NCI-H187 treated with DMSO at 0.1 percent for 48 hours (cell line): ENCODE results near the gene NHS.

Source experiments
- DNase-seq: peaks from one replicate; lab custom pipeline; 2025; lab: John Stamatoyannopoulos, UW

NHS gene

DNA sequence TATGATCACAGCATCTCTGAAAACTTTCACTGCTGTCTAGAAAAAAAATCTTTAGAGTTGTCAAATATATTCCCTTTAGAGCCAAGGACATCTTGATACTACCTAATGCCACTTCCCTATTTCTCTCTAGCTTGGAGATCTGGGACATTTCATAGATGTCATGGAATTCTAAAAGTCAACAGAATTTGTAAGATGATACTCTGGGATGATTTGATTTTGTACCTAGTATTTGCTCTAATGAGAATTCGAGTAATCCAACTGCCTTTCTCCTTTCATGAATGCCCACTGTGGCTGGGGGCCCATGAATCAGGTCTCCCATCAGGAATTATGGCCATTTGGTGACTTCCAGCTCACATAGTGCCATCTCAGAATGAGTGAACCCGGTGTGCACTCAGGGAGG is 73.2 kb downstream of the NHS start:
- no peak for DNase-seq

- DNase-seq, result no peak
Measured at GRCh38 chrX:17449866-17450265, 74.9 kb downstream of the NHS start.

DNA sequence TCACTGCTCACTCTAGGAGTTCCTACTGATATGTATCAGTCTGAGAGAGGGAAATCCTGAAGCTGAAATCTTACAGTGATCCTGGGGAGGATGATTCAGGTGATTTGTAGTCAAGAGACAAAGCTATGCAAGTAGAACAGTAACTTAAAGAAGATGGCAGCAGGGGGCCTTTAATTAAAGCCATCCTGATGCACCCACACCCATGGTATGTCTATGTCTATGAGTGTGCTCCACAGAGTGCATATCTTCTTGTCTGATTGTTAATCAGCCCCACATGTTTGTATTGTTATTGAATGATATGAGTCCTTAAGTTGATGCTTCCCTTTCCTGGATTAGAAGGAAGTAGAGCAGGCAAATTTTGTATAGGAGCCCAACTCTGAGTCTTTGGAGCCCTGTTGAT is 78.8 kb downstream of the NHS start:
- no peak for DNase-seq

DNA sequence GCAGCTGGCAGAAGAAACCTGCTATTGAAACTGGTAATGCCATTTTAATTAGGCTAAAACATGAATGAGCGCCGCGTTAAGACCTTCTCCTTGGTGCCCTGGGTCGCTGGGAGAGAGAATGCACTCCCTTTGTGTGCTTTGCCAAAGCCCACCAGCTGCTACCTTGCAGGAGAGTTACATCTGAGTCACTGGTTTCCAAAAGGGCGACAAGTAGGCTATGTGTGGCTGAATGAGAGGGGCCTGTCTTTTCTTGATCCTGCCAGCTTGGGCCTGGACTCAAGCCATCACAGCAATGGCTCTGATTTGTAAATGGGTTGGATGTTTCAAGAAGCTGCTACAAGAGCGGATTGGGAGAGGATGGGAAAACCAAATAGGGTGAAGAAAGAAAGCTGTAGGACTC is 81.5 kb downstream of the NHS start:
- no peak for DNase-seq

- no peak for DNase-seq
Measured at GRCh38 chrX:17459008-17459611, 84.1 kb downstream of the NHS start.

DNA sequence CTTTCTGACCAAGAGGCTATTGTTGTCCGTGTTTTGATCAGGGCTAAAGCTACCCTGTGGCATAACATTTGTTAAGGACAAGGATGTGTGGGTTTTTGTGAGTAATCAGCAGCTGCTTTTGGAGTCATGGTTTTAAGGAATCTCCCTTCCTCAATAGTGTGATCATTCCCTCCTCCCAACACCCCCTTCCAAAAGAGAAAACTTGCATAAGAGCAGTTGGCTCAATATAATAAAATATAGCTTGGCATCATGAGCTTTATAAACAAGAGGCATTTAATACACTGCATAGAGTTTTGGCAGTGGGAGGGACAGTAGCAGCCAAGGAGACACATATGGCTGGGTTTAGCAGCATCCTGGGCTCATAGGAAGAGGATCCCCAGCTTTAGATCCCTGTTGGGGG is 84.7 kb downstream of the NHS start:
- no peak for DNase-seq

- DNase-seq, result no peak
Measured at GRCh38 chrX:17462881-17463280, 87.9 kb downstream of the NHS start.

- no peak for DNase-seq
Measured at GRCh38 chrX:17464194-17464593, 89.2 kb downstream of the NHS start.

DNA sequence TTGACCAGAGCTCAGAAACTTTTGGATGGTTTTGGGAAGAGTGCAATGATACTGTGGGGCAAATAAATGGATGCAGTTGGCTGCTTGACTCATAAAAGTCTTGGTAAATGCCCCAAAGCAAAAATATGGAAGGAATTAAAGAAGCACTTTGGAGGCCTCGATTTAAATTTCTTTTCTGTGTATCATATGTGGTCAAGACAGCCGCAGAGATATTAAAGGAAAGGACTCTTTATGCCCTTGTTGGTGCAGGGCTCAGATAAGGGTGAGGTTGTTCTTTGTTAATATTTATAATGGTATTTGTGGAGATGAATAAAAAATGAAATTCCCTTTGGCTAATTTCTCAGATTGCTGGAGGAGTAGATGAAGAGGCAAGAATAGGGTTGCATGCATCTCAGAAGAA is 90.2 kb downstream of the NHS start:
- DNase-seq, result no peak

DNA sequence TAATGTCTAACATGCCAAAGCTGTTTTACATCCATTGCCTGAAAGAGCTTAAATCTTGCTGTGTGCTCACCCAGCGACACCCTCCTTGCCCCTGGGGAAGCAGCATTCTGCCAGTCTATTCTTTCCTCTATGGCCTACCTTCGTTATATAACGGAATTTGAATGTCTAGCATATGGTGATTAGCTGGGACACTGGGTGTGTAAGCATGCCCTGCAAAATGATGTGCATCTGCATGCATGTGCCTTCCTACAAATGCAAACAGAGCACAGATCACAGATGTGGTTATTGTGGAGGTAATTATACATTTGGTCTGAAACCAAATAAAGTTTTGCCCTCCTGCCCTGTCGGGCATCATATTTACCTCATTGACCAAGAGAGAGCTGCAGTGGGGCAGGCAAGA is 90.8 kb downstream of the NHS start:
- DNase-seq, result no peak

- no peak for DNase-seq
Measured at GRCh38 chrX:17470136-17470535, 95.1 kb downstream of the NHS start.

- DNase-seq, result no peak
Measured at GRCh38 chrX:17471121-17471520, 96.1 kb downstream of the NHS start.

- DNase-seq, result no peak
Measured at GRCh38 chrX:17471861-17472260, 96.9 kb downstream of the NHS start.

DNA sequence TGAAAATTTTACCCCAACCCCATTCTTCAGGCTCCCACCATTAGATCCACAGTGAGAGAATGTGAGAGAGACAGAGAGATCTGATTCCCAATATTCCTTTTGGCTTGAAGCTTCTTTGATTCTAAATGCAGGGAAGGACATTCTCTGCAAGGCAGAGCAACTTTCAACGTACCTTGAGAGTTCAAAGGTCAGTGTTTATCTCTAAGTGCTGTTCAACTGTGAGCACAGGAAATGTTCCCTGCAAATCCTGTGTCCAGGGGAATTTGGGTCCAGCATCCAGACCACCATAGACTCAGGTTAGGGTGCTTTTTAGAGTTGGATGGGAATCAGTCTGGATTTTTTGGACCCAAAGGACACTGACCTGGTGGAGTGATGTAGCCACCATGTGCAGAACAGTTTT is 97.4 kb downstream of the NHS start:
- no peak for DNase-seq

DNA sequence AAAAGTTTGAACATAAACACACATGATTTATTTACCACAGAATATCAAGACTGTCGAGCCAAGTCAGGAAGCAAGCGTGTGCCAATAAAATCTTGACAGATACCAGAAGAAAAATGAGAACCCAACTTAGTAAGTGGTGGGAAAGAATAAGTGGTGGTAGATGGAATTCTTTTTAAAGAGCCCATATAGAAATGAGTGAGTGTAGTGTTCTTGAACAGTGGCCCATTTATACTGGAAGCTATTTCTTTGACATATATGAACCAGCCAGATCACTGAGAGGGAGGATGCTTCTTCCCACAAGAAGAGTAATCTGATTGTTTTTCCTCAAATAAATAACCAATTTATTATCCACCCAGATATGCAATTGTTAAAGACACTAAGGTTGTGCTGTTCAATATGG is 98.0 kb downstream of the NHS start:
- DNase-seq, result no peak

GRCh38 chrX:17474892-17475291 is 99.9 kb downstream of the NHS start:
- DNase-seq, result no peak

- DNase-seq, result no peak
Measured at GRCh38 chrX:17475449-17476217, 100.6 kb downstream of the NHS start.

DNA sequence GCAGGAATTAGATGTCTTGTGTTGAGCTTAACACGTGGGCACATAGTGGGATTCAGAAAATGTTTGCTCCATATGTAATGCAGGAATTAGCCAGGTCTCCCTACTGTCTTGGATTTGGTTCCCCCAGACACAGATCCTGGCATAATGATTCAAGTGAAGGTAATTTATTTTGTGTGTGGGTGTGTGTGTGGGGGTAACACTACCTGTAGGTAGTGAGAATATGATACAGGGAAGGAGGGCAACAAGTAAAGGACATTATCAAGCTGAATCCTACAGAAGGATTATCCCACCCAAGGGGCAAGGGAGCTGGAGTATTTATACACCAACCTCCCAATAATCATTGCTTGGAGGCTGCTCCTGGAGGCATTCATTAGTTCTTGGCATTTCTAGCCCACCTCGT is 101.4 kb downstream of the NHS start:
- DNase-seq, result no peak

DNA sequence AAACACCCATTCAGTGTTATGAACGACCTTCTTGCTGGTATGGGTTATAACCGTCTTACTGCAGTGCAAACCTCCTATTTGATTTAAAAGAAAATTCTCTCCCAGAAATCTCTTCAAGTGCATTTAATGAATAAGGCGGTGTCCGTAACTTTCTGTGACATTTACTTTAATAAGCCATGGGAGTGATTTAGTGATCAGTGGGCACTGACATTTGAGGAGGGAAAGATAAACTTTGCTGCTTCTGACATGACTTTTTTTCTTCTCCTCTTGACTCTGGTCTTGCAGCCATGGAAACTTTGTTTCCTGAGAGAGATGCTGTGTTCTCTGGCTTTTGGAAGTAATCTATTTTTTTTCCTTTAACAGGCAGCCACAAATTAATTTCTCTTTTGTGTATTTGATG is 106.1 kb downstream of the NHS start:
- DNase-seq, result no peak

DNA sequence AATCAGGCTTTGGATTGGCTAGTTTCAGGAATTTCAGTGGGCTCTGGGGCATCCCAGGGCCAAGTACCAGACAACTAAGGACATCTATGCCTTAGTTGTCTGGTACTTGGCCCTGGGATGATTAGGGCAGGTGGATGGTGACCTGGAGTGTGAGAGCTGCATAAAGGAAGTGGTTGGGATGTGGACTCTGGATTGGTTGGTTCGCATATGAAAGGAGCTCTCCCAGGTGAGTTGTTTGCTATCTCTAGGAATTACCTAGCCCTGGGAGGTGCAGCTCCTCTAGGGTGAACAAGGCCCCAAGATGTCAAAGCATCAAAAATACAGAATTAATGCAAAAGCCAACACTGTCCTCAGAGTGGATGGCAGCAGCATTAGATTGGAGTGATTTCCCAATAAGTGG is 109.6 kb downstream of the NHS start:
- DNase-seq, result no peak

GRCh38 chrX:17485391-17485790 is 110.4 kb downstream of the NHS start:
- no peak for DNase-seq

DNA sequence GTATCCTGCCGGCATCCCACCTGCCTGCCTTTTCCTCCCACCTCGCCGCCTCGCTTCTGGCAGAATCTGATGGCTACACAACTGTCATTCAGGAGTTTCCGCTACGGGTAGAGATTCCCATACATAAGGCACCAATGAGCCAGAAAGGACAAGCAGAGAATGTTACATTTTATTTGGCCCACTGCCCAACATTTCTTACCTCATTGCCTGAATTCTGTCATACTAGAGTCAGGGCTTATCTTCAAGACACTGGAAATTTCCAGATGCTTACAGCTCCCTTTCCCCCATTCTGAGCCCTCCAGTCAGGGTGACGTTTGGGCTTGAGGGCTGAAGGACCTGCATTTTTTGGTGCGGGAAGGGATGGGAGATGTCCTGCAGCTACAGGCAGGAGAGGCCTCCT is 113.0 kb downstream of the NHS start:
- no peak for DNase-seq

- no peak for DNase-seq
Measured at GRCh38 chrX:17494216-17494615, 119.2 kb downstream of the NHS start.

GRCh38 chrX:17495052-17495451 is 120.1 kb downstream of the NHS start:
- DNase-seq, result no peak
